K562 (cell line): ENCODE results near the gene PLAAT1.

Experiments
- CREB1 ChIP-seq, 2 experiments: sonication (generic) in 1 of 2; formaldehyde crosslinking in 1 of 2; IDR thresholded peaks; 2 replicates each; pipeline versions ENCODE4 v1.6.1 to v1.8.0; 2012 to 2022; ENCODE audit warnings: inconsistent platforms in 1 of 2, mild to moderate bottlenecking in 1 of 2, missing genetic modification reagents in 1 of 2, moderate library complexity in 1 of 2
- FOXM1 ChIP-seq, 2 experiments: fragments of 450-650 bp in 1 of 2; sonication (generic) in 1 of 2; formaldehyde crosslinking in 1 of 2; IDR thresholded peaks; 2 replicates each; pipeline versions ENCODE4 v1.6.1 to v1.9.0; 2017 to 2022; ENCODE audit warnings: low read depth in 2 of 2, mild to moderate bottlenecking in 2 of 2, missing genetic modification reagents in 1 of 2, moderate library complexity in 1 of 2
- PHF20 ChIP-seq: fragments of 450-650 bp; IDR thresholded peaks from 2 replicates; pipeline ENCODE4 v1.6.1; 2018; ENCODE audit not compliant: partially characterized antibody
- POLR2AphosphoS5 ChIP-seq: IDR thresholded peaks from 2 replicates; pipeline ENCODE4 v1.6.1; 2011; ENCODE audit warnings: mild to moderate bottlenecking, low read depth, low read length, moderate library complexity; ENCODE audit not compliant: control insufficient read depth, insufficient read depth
- ZC3H11A ChIP-seq: IDR thresholded peaks from 2 replicates; pipeline ENCODE4 v1.6.1; 2012; ENCODE audit warnings: low read depth, low read length, improper control_type of control experiment
- ZNF274 ChIP-seq: IDR thresholded peaks from 2 replicates; pipeline ENCODE4 v1.6.1; 2011; ENCODE audit warnings: low read depth, mild to moderate bottlenecking, low read length, moderate library complexity, borderline replicate concordance

DNA sequence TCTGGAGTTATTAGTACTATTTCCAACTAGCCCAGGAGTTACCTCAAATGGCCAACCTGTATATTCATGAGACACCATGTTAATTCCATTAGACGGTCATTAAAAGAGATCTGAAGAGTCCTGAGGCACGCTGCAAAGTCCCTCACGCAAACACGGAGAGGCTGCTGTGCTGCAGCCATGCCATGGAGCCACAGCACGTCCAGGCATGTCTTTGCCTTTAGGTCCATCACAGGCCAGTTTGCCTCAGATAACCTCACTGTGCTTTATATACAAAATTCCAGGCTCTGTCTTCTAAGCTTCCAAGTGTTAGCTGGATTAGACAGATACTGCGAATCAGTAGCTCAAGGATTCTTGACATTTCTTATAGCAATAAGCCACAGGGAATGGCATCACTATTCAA, 9.8 kb upstream of the PLAAT1 start:
- TF ChIP-seq ZC3H11A = no peak
- TF ChIP-seq FOXM1 (IDR thresholded peaks at IDR 0.05; ENCODE audit: low read depth) = no peak
- no peak for TF ChIP-seq FOXM1 (CRISPR knock-in tag; IDR thresholded peaks at IDR 0.05; ENCODE audit: low read depth)
- no peak for TF ChIP-seq PHF20
- no peak for TF ChIP-seq CREB1 (IDR thresholded peaks at IDR 0.05)
- no peak for TF ChIP-seq CREB1 (CRISPR knock-in tag; IDR thresholded peaks at IDR 0.05)
- no peak for TF ChIP-seq POLR2AphosphoS5
- TF ChIP-seq ZNF274 = no peak
